Measurements from ENCODE around the gene LSM11.

Gene LSM11

GRCh38 chr5:157747173-157747740 lies 3.7 kb downstream of the LSM11 start:
- ChIA-PET CTCF (interaction anchor here (0.7 to 8.3 kb wide), 6 partner anchors 8 to 419 kb away, joined by 3 to 128 read pairs (median 3); partner anchors contain the start of gene C5orf52), POLR2A (interaction anchor here (0.5 kb wide), 1 partner anchor 167 kb away, joined by 4 read pairs; no protein-coding TSS in a partner anchor)
- no peak for DNase-seq (ENCODE audit: extremely low spot score)
- TF ChIP-seq CTCF (IDR thresholded peaks at IDR 0.05; ENCODE audit: control extremely low read depth, extremely low read depth, low read depth, missing control alignments): no peak

- no peak for TF ChIP-seq CTCF (IDR thresholded peaks at IDR 0.05; ENCODE audit: control extremely low read depth, extremely low read depth, low read depth, missing control alignments)
- no peak for DNase-seq (ENCODE audit: extremely low spot score)
- CTCF ChIA-PET: interaction anchor here (0.7 to 8.3 kb wide), 7 partner anchors 8 to 948 kb away, joined by 3 to 128 read pairs (median 4); partner anchors contain the start of gene C5orf52
- POLR2A ChIA-PET: interaction anchor here (0.5 to 0.6 kb wide), 2 partner anchors 168 to 657 kb away, joined by 4 read pairs; no protein-coding TSS in a partner anchor
These were observed 4.5 kb downstream of the LSM11 start for GRCh38 chr5:157747766-157748700.

- TF ChIP-seq CTCF (IDR thresholded peaks at IDR 0.05; ENCODE audit: control extremely low read depth, extremely low read depth, low read depth, missing control alignments): no peak
- CTCF ChIA-PET: interaction anchor here (1.3 to 8.3 kb wide), 5 partner anchors 10 to 947 kb away, joined by 3 to 128 read pairs (median 6); partner anchors contain the start of gene C5orf52
- POLR2A ChIA-PET: no interaction called here
- DNase-seq (ENCODE audit: extremely low spot score): no peak
These were observed 5.4 kb downstream of the LSM11 start for GRCh38 chr5:157748760-157749461.

- DNase-seq (ENCODE audit: extremely low spot score): no peak
- TF ChIP-seq CTCF (IDR thresholded peaks at IDR 0.05; ENCODE audit: control extremely low read depth, extremely low read depth, low read depth, missing control alignments): no peak
- ChIA-PET POLR2A (no interaction called here), CTCF (interaction anchor here (1.3 to 1.6 kb wide), 3 partner anchors 10 to 946 kb away, joined by 3 to 6 read pairs (median 4); no protein-coding TSS in a partner anchor)
These were observed 5.9 kb downstream of the LSM11 start for GRCh38 chr5:157749462-157749799.

- TF ChIP-seq CTCF (IDR thresholded peaks at IDR 0.05; ENCODE audit: control extremely low read depth, extremely low read depth, low read depth, missing control alignments): no peak
- POLR2A ChIA-PET: interaction anchor here (0.6 kb wide), 1 partner anchor 19 kb away, joined by 4 read pairs; no protein-coding TSS in a partner anchor
- CTCF ChIA-PET: interaction anchor here (0.9 to 1.4 kb wide), 2 partner anchors 11 to 1406 kb away, joined by 3 to 7 read pairs; no protein-coding TSS in a partner anchor
- no peak for DNase-seq (ENCODE audit: extremely low spot score)
These were observed 6.8 kb downstream of the LSM11 start for GRCh38 chr5:157750320-157750719.

- TF ChIP-seq CTCF (IDR thresholded peaks at IDR 0.05; ENCODE audit: control extremely low read depth, extremely low read depth, low read depth, missing control alignments): no peak
- POLR2A ChIA-PET: no interaction called here
- DNase-seq (ENCODE audit: extremely low spot score): no peak
- CTCF ChIA-PET: interaction anchor here (0.8 to 6.0 kb wide), 3 partner anchors 9 to 12 kb away, joined by 3 to 42 read pairs (median 3); partner anchors contain the start of gene LSM11
These were observed 12.6 kb downstream of the LSM11 start for GRCh38 chr5:157756122-157756521.

Measured in GM10248 (cell line).